Measurements from ENCODE around the gene DDX54.

DNA sequence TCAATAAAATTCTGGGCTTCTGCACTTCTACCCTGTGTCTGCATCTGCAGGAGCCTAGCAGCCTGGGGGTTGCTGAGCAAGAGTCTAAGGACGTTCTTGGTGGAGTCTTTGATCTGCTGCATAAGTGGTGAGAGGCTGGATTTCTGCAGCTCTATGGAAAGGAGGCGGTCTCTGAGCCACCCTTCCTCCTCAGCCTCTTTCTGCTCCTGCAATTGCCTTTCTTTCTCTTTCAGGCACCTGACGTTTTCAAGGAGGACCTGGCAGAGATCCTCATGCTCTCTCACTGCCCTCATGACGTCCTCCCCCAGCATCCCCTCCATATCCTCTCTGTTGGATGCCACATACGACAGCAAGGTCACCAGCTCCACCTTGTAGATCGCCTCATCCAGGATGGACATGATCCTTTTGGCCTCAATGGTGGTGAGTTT lies 22.3 kb upstream of the DDX54 start:
- TF ChIP-seq, protein P1, sequence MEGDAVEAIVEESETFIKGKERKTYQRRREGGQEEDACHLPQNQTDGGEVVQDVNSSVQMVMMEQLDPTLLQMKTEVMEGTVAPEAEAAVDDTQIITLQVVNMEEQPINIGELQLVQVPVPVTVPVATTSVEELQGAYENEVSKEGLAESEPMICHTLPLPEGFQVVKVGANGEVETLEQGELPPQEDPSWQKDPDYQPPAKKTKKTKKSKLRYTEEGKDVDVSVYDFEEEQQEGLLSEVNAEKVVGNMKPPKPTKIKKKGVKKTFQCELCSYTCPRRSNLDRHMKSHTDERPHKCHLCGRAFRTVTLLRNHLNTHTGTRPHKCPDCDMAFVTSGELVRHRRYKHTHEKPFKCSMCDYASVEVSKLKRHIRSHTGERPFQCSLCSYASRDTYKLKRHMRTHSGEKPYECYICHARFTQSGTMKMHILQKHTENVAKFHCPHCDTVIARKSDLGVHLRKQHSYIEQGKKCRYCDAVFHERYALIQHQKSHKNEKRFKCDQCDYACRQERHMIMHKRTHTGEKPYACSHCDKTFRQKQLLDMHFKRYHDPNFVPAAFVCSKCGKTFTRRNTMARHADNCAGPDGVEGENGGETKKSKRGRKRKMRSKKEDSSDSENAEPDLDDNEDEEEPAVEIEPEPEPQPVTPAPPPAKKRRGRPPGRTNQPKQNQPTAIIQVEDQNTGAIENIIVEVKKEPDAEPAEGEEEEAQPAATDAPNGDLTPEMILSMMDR (conservative IDR thresholded peaks at IDR 0.05; ENCODE audit: low read length) = no peak
- TF ChIP-seq EZH2phosphoT487 (IDR thresholded peaks at IDR 0.05; ENCODE audit: borderline replicate concordance) = no peak
